22Rv1 (cell line): ENCODE results near the gene CEP128.

Experiments used
- ZFX ChIP-seq: fragments of 450-650 bp; IDR thresholded peaks from 2 replicates; pipeline ENCODE4 v1.6.1; 2017; ENCODE audit warnings: antibody characterized with exemption, borderline replicate concordance
- TF ChIP-seq, protein P1 (sequence below): fragments of 450-650 bp; IDR thresholded peaks from 2 replicates; pipeline ENCODE4 v1.5.1; 2017; ENCODE audit warnings: mild to moderate bottlenecking

GRCh38 chr14:80570930-80571298, 370.6 kb downstream of the CEP128 start:
- TF ChIP-seq, protein P1, sequence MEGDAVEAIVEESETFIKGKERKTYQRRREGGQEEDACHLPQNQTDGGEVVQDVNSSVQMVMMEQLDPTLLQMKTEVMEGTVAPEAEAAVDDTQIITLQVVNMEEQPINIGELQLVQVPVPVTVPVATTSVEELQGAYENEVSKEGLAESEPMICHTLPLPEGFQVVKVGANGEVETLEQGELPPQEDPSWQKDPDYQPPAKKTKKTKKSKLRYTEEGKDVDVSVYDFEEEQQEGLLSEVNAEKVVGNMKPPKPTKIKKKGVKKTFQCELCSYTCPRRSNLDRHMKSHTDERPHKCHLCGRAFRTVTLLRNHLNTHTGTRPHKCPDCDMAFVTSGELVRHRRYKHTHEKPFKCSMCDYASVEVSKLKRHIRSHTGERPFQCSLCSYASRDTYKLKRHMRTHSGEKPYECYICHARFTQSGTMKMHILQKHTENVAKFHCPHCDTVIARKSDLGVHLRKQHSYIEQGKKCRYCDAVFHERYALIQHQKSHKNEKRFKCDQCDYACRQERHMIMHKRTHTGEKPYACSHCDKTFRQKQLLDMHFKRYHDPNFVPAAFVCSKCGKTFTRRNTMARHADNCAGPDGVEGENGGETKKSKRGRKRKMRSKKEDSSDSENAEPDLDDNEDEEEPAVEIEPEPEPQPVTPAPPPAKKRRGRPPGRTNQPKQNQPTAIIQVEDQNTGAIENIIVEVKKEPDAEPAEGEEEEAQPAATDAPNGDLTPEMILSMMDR, result no peak
- no peak for TF ChIP-seq ZFX
